Kidney (tissue), 14 donors: ENCODE data around the gene JAML. TPM values are rescaled to one million over a fixed set of nuclear protein-coding genes. Genes with fewer than 3 reads are reported as not detected.

ENCODE experiments used
- DNase-seq, 5 donors: peaks; one replicate each; pipeline ENCODE4 v3.0.0-alpha.2; 2013 to 2020
- FAIRE-seq: peaks from 2 replicates; lab custom pipeline; 2012; peaks lifted over from hg19 to GRCh38; lab: Jason Lieb, UNC
- H3K27ac ChIP-seq, 2 donors: one replicate each; pipeline ENCODE4 v1.7.0; 2013; ENCODE audit warnings: low read depth in 2 of 2, low read length in 2 of 2, inconsistent platforms in 1 of 2
- H3K27me3 ChIP-seq: one replicate; pipeline ENCODE4 v1.7.1; 2013; ENCODE audit warnings: low read length, inconsistent platforms; ENCODE audit not compliant: control insufficient read depth, insufficient read depth
- H3K36me3 ChIP-seq, 3 donors: one replicate each; pipeline versions ENCODE4 v1.7.0 to v1.7.1; 2013; ENCODE audit warnings: low read length in 3 of 3, control low read depth in 1 of 3, inconsistent platforms in 1 of 3; ENCODE audit not compliant: insufficient read depth in 3 of 3, control insufficient read depth in 2 of 3
- H3K4me1 ChIP-seq, 3 donors: one replicate each; pipeline versions ENCODE4 v1.7.0 to v1.7.1; 2013; ENCODE audit warnings: low read length in 3 of 3, inconsistent platforms in 1 of 3, low read depth in 1 of 3; ENCODE audit not compliant: control insufficient read depth in 2 of 3, insufficient read depth in 2 of 3
- H3K4me3 ChIP-seq, 3 donors: one replicate each; pipeline versions ENCODE4 v1.7.0 to v1.8.1; 2013; ENCODE audit warnings: low read length in 3 of 3, control low read depth in 1 of 3, inconsistent platforms in 1 of 3
- H3K9ac ChIP-seq, 3 donors: one replicate each; pipeline versions ENCODE4 v1.7.0 to v1.7.1; 2013; ENCODE audit warnings: low read length in 3 of 3, control low read depth in 1 of 3, inconsistent platforms in 1 of 3
- H3K9me3 ChIP-seq, 3 donors: one replicate each; pipeline versions ENCODE4 v1.7.0 to v1.7.1; 2013; ENCODE audit warnings: low read length in 3 of 3, control low read depth in 1 of 3, inconsistent platforms in 1 of 3; ENCODE audit not compliant: control insufficient read depth in 2 of 3, insufficient read depth in 1 of 3
- intact Hi-C: fragments of 100-400 bp; cut with DNase I; formaldehyde crosslinking; loops from one replicate; pipeline ENCODE4 v1.11.1; 2022
- polyA plus RNA-seq: library from polyadenylated mRNA; stranded (reverse); fragments of 350-450 nt; fragmentation: Illumina TruSeq; extraction: RNeasy Lipid Tissue Mini Kit (QIAGEN cat#74804); gene quantifications from one replicate; pipeline ENCODE4 v1.2.3, GENCODE V29; 2014; ENCODE audit warnings: low read depth, low replicate concordance; ENCODE audit not compliant: insufficient read depth
- total RNA-seq: library from RNA; stranded (reverse); fragmentation: NEBNext Ultra II Directional; extraction: Animal tissue kit (Norgen Biotek cat#: 25700); gene quantifications from one replicate; pipeline ENCODE4 v1.2.1, GENCODE V29; 2021
- TF ChIP-seq, protein P1 (sequence below): IDR thresholded peaks from 3 replicates; pipeline ENCODE4 v1.5.1; 2012; ENCODE audit warnings: mild to moderate bottlenecking, moderate library complexity, borderline replicate concordance; ENCODE audit not compliant: insufficient read depth; ENCODE audit errors: extremely low read depth
- donor health status: control.
- donor health status: control.
- donor health status: control.
- donor health status: control.
- donor health status: control.
- donor health status: DM: yes; HTN: yes; CAD: no.
- donor health status: Normal renal cell carcinoma (clear cell type).

The JAML gene
- total and polyA plus RNA-seq, 2 donors from 2014 or later: 2.5 to 17.1 TPM

DNA sequence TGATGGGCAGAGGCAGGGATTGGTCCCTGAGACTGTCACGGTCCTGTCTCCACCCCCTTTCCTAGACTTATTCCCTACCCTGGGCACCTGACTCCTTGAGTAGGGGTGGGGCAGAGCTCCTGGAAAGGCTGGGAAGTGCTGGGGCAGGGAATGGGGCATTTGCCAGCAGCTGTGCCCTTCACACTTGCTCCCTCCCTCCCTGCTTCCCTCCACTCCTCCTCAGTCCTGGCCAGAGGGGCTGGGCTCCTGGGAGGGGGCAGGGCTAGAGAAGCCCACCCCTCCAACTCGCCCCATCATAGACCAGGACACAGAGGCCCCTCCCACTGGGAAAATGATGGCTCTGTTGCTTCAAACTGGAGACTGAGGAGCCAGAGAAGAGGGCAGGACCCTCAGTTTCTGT, 59.9 kb downstream of the JAML start:
- Histone ChIP-seq H3K4me3 (no peak overlapping the region), H3K36me3 (no peaks in the 10 kb centered on the region), H3K9ac (no peak overlapping the region), H3K4me1 (no peaks in the 10 kb centered on the region), H3K9me3 (no peaks in the 10 kb centered on the region), H3K27ac (no peak overlapping the region), H3K27me3 (no peaks in the 10 kb centered on the region)
- FAIRE-seq (no peak), DNase-seq (no peak)
- TF ChIP-seq, protein P1, sequence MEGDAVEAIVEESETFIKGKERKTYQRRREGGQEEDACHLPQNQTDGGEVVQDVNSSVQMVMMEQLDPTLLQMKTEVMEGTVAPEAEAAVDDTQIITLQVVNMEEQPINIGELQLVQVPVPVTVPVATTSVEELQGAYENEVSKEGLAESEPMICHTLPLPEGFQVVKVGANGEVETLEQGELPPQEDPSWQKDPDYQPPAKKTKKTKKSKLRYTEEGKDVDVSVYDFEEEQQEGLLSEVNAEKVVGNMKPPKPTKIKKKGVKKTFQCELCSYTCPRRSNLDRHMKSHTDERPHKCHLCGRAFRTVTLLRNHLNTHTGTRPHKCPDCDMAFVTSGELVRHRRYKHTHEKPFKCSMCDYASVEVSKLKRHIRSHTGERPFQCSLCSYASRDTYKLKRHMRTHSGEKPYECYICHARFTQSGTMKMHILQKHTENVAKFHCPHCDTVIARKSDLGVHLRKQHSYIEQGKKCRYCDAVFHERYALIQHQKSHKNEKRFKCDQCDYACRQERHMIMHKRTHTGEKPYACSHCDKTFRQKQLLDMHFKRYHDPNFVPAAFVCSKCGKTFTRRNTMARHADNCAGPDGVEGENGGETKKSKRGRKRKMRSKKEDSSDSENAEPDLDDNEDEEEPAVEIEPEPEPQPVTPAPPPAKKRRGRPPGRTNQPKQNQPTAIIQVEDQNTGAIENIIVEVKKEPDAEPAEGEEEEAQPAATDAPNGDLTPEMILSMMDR: no peak
- intact Hi-C loops: no loop called here

DNA sequence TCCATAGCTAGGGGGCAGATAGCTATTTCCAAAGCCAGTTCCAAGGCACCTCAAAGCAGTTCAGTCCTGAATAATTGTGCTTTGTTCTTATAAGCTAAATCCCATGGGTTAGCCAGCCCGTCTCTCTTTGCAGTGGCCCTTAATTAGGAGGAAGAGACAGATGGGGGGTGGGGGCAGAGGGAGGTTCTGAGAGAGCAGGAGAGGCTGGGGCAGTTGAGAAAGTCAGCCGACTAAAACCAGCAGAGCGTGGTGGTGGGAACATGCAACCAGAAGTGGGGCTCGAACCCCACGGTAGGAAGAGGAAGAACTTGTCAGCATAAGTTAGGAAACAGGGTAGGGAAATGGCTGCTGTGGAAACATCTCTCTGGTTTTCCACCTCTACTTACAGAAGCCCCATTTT, 61.3 kb downstream of the JAML start:
- DNase-seq (no peak), FAIRE-seq (no peak)
- TF ChIP-seq, protein P1: no peak
- Histone ChIP-seq H3K9ac (no peak overlapping the region), H3K4me1 (no peaks in the 10 kb centered on the region), H3K27ac (no peak overlapping the region), H3K4me3 (no peak overlapping the region), H3K36me3 (no peaks in the 10 kb centered on the region), H3K27me3 (no peaks in the 10 kb centered on the region), H3K9me3 (no peaks in the 10 kb centered on the region)
- intact Hi-C loops: no loop called here

DNA sequence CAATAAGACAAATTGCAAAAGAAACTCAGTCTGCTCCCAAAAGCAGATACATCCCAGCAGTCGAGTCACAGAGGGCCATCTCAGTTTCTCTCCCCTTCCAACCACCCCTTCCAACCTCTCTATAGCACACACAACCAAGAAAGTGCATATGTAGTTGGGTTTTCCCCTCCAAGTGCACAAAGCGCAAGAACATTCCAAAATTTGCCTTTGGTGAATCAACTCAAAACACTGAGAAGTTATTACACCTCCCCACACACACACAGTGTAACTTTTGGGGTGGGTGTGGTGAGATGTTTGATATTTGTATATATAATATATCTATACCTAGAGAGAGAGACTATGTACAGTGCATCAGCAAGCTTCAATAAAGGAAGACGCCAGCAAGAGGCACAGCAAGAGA, 62.0 kb downstream of the JAML start:
- TF ChIP-seq, protein P1: no peak
- DNase-seq (no peak), FAIRE-seq (no peak)
- H3K36me3 ChIP-seq: no peaks in the 10 kb centered on the region
- H3K27ac ChIP-seq: no peak overlapping the region
- H3K4me1 ChIP-seq: no peaks in the 10 kb centered on the region
- intact Hi-C loops: no loop called here
- H3K4me3 ChIP-seq: no peak overlapping the region
- H3K27me3 ChIP-seq: no peaks in the 10 kb centered on the region
- H3K9me3 ChIP-seq: no peaks in the 10 kb centered on the region
- H3K9ac ChIP-seq: no peak overlapping the region

DNA sequence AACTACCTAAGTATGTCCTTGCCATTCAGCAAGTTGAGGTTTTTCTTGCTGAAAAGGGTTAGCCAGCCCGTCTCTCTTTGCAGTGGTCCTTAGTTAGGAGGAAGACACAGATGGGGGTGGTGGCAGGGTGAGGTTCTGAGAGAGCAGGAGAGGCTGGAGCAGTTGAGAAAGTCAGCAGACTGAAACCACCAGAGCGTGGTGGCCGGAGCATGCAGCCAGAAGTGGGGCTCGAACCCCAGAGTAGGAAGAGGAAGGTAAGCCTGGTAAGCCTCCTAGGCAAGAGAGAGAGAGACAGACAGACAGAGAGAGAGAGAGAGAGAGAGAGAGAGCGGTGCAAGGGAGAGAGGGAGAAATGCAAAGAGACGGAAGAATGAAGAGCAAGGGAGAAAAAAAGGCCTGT, 63.0 kb downstream of the JAML start:
- H3K9ac ChIP-seq: no peak overlapping the region
- H3K27ac ChIP-seq: no peak overlapping the region
- no peaks in the 10 kb centered on the region for H3K4me1 ChIP-seq
- H3K36me3 ChIP-seq: no peaks in the 10 kb centered on the region
- intact Hi-C loops: no loop called here
- no peak overlapping the region for H3K4me3 ChIP-seq
- no peaks in the 10 kb centered on the region for H3K9me3 ChIP-seq
- DNase-seq (no peak), FAIRE-seq (no peak)
- TF ChIP-seq, protein P1: no peak
- peaks cover 3% of the 10 kb centered on the region for H3K27me3 ChIP-seq
